Measurements from ENCODE around the gene TRAPPC8. TPM values are rescaled to one million over a fixed set of nuclear protein-coding genes. Genes with fewer than 3 reads are reported as not detected.

TRAPPC8 gene, protein sequence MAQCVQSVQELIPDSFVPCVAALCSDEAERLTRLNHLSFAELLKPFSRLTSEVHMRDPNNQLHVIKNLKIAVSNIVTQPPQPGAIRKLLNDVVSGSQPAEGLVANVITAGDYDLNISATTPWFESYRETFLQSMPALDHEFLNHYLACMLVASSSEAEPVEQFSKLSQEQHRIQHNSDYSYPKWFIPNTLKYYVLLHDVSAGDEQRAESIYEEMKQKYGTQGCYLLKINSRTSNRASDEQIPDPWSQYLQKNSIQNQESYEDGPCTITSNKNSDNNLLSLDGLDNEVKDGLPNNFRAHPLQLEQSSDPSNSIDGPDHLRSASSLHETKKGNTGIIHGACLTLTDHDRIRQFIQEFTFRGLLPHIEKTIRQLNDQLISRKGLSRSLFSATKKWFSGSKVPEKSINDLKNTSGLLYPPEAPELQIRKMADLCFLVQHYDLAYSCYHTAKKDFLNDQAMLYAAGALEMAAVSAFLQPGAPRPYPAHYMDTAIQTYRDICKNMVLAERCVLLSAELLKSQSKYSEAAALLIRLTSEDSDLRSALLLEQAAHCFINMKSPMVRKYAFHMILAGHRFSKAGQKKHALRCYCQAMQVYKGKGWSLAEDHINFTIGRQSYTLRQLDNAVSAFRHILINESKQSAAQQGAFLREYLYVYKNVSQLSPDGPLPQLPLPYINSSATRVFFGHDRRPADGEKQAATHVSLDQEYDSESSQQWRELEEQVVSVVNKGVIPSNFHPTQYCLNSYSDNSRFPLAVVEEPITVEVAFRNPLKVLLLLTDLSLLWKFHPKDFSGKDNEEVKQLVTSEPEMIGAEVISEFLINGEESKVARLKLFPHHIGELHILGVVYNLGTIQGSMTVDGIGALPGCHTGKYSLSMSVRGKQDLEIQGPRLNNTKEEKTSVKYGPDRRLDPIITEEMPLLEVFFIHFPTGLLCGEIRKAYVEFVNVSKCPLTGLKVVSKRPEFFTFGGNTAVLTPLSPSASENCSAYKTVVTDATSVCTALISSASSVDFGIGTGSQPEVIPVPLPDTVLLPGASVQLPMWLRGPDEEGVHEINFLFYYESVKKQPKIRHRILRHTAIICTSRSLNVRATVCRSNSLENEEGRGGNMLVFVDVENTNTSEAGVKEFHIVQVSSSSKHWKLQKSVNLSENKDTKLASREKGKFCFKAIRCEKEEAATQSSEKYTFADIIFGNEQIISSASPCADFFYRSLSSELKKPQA (N-terminal part only)
- total RNA-seq (10 to 100 TPM; 36.3 to 47.1 TPM), polyA plus RNA-seq (10 to 100 TPM; 16.8 to 22.2 TPM)
- long read RNA-seq, donor 1, partial matches to known transcripts: 6 of 10 reads
- long read RNA-seq, donor 1, other reads (novel, unspliced or antisense): 4 of 10 reads
- long read RNA-seq, donor 2, full-length matches to known transcripts: 1 of 8 reads
- long read RNA-seq, donor 2, partial matches to known transcripts: 1 of 8 reads
- long read RNA-seq, donor 2, other reads (novel, unspliced or antisense): 6 of 8 reads

DNA sequence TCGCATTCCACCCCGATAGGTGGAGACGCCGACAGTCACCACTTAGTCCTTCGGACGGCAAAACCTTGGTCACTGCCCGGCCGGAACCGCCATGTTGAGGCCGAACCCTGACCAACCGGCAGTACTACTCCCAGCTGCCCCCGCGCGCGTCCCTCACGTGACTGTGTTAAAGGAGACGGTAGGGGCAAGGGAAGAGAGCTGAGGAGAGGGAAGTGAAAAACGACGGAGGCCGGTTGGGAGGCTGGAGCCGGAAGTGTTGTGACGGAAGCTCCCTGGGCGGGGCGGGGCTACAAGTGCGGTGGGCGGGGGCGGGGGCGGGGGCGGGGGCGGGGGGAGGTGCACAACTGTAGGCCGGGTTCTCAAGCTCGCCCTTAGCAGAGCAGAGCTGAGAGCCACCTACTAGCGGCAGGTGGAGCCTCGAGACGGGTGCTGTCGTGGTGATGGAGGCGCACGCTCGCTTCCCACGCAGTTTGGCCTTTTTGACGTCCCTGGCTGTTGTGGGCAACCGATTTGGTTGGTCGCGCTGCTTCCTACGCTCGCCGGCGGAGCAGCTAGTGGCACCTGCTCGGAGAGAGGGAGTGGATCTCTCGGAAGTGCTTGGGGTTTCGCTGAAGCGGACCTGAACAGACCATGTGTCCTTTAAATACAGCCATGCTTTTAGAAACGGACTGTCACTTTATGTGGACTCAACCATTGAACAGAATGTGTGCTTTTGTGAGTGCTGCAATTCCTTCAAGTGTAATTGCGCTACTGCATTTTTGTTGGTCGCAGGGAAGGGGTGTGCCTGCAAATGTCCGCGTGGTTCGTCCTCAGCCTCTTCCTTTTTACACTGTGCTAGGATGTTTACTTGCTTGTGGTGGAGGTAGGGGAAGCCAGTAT, at the start of gene TRAPPC8:
TRAPPC8 (minus strand) TSS at position 130 of the 879 bp plus-strand sequence. CDS start 364 bp downstream, outside the sequence.
- WGBS, 2 donors: 0 to 1% methylated on average over 48 to 58 of the region's 58 CpGs
- DNase-seq (peak; percentile 99), ATAC-seq (ENCODE audit: low FRiP score) (peak; percentile 99)
- peak within 1 kb of the TSS; percentile 35 to 72 for H3K27ac ChIP-seq (ENCODE audit: low read depth in 1 of 2, low read length in 2 of 2)
- no peaks in the 10 kb centered on the region for H3K27me3 ChIP-seq (ENCODE audit: control insufficient read depth in 1 of 2, insufficient read depth in 2 of 2, low read length in 1 of 2)
- H3K9me3 ChIP-seq (ENCODE audit: control insufficient read depth, low read length): no peaks in the 10 kb centered on the region
- intact Hi-C loops (cut with DNase I): loop anchor here (2.0 to 10.0 kb wide), 4 partner anchors 150 to 334 kb away; partner anchors contain the start of gene RNF138 (in 1 of the 2)
- H3K4me1 ChIP-seq (ENCODE audit: control insufficient read depth in 1 of 2, insufficient read depth in 2 of 2, low read length in 2 of 2): no peaks in the 10 kb centered on the region
- peak within 1 kb of the TSS; percentile 63 to 80 for H3K4me3 ChIP-seq (ENCODE audit: low read length in 2 of 2)
- H3K36me3 ChIP-seq (ENCODE audit: control insufficient read depth in 1 of 2, insufficient read depth in 2 of 2, low read length in 1 of 2): no peaks in the 10 kb centered on the region

DNA sequence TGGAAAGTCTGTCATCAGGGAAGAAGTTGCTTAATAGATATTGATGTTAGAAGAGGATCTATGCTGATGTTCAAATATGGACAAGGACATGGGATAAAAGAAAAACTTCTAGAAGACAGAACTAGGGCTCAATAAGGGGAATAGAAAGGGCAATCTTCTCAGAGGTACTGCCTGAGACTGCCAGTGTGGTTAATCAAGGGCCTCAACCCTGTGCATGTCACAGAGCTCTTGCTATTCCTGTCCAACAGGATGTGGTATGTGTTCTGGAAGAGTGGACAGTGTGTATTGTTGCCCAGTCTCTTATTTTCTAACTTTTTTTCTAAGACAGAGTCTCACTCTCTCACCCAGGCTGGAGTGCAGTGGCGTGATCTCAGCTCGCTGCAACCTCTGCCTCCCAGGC, 47.9 kb upstream of the TRAPPC8 start:
- Histone ChIP-seq H3K27ac (ENCODE audit: low read depth in 1 of 2, low read length in 2 of 2) (no peak overlapping the region), H3K4me3 (ENCODE audit: low read length in 2 of 2) (no peak overlapping the region), H3K9me3 (ENCODE audit: control insufficient read depth, low read length) (no peaks in the 10 kb centered on the region), H3K27me3 (ENCODE audit: control insufficient read depth in 1 of 2, insufficient read depth in 2 of 2, low read length in 1 of 2) (no peaks in the 10 kb centered on the region), H3K4me1 (ENCODE audit: control insufficient read depth in 1 of 2, insufficient read depth in 2 of 2, low read length in 2 of 2) (peaks cover 0 to 1% of the 10 kb centered on the region in 2 donors), H3K36me3 (ENCODE audit: control insufficient read depth in 1 of 2, insufficient read depth in 2 of 2, low read length in 1 of 2) (no peaks in the 10 kb centered on the region)
- 87 to 92% methylated on average over 2 of the region's 2 CpGs for WGBS, 2 donors
- no peak for ATAC-seq (ENCODE audit: low FRiP score)
- DNase-seq: no peak
- intact Hi-C loops (cut with DNase I): no loop called here

DNA sequence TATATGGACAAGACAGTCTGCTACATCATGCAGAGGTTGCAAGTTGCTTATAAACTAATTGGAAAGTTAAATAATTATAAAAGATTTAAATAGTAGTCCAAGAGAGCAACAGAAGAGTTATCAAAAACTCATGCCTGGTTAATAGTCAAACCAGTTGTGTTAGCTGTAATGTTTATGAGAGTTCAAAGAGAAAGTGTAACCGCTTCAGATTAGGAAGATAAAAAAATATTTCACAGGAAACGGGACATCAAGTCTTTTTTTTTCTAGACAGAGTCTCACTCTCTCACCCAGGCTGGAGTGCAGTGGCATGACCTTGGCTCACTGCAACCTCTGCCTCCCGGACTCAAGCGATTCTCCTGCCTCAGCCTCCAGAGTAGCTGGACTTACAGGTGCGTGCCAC, 41.0 kb upstream of the TRAPPC8 start:
- intact Hi-C loops (cut with DNase I): no loop called here

DNA sequence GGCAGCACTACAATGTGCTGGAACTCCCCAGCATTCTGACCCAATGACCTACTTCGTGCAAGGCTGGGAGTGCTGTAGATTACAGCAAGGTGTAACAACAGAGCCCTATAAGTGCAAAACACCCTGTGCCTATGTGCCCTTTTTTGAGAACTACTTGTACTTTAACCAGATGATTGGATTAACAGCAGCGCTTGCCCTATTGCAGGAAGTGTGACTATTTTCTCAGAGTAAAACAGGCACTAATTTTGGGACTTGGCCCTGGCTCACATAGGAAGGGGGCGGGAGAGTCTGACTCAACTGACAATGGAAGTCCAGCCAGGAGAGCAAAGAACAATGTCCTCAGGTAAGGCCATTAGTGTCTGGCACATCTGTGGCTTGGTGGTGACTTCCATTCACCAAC, 40.1 kb upstream of the TRAPPC8 start:
- intact Hi-C loops (cut with DNase I): no loop called here
- Histone ChIP-seq H3K4me3 (ENCODE audit: low read length in 2 of 2) (no peak overlapping the region), H3K4me1 (ENCODE audit: control insufficient read depth in 1 of 2, insufficient read depth in 2 of 2, low read length in 2 of 2) (no peaks in the 10 kb centered on the region), H3K27ac (ENCODE audit: low read depth in 1 of 2, low read length in 2 of 2) (no peak overlapping the region), H3K9me3 (ENCODE audit: control insufficient read depth, low read length) (peaks cover 4% of the 10 kb centered on the region), H3K27me3 (ENCODE audit: control insufficient read depth in 1 of 2, insufficient read depth in 2 of 2, low read length in 1 of 2) (peaks cover 0 to under 1% of the 10 kb centered on the region in 2 donors), H3K36me3 (ENCODE audit: control insufficient read depth in 1 of 2, insufficient read depth in 2 of 2, low read length in 1 of 2) (no peaks in the 10 kb centered on the region)
- ATAC-seq (ENCODE audit: low FRiP score) (peak; percentile 29), DNase-seq (no peak)
- 39 to 40% methylated on average over 3 of the region's 3 CpGs for WGBS, 2 donors

More for the DNA sequence above, 41.0 kb upstream of the TRAPPC8 start:
- H3K4me1 ChIP-seq (ENCODE audit: control insufficient read depth in 1 of 2, insufficient read depth in 2 of 2, low read length in 2 of 2): no peaks in the 10 kb centered on the region
- no peak for ATAC-seq (ENCODE audit: low FRiP score)
- H3K9me3 ChIP-seq (ENCODE audit: control insufficient read depth, low read length): no peaks in the 10 kb centered on the region
- no peak for DNase-seq
- no peak overlapping the region for H3K4me3 ChIP-seq (ENCODE audit: low read length in 2 of 2)
- no peak overlapping the region for H3K27ac ChIP-seq (ENCODE audit: low read depth in 1 of 2, low read length in 2 of 2)
- no peaks in the 10 kb centered on the region for H3K36me3 ChIP-seq (ENCODE audit: control insufficient read depth in 1 of 2, insufficient read depth in 2 of 2, low read length in 1 of 2)
- no peaks in the 10 kb centered on the region for H3K27me3 ChIP-seq (ENCODE audit: control insufficient read depth in 1 of 2, insufficient read depth in 2 of 2, low read length in 1 of 2)
- WGBS, 2 donors: 90 to 97% methylated on average over 5 of the region's 5 CpGs

DNA sequence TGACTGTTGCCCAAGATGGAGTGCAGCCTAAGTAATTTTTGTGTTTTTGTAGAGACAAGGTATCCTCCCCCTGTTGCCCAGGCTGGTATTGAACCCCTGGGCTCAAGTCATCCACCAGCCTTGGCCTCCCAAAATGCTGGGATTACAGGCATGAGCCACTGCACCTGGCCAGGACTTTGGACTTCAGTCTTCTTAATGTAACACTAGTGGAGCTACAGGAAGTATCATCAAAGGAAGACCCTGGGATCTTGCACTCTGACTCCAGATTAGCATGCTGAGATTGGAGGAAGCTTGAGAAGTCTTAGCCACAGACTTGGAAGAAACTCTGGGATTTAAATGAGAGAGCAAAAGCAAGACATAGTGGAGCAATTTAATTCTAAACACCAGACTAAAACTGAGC, 37.9 kb upstream of the TRAPPC8 start:
- no peak overlapping the region for H3K27ac ChIP-seq (ENCODE audit: low read depth in 1 of 2, low read length in 2 of 2)
- no peak for ATAC-seq (ENCODE audit: low FRiP score)
- no peak for DNase-seq

DNA sequence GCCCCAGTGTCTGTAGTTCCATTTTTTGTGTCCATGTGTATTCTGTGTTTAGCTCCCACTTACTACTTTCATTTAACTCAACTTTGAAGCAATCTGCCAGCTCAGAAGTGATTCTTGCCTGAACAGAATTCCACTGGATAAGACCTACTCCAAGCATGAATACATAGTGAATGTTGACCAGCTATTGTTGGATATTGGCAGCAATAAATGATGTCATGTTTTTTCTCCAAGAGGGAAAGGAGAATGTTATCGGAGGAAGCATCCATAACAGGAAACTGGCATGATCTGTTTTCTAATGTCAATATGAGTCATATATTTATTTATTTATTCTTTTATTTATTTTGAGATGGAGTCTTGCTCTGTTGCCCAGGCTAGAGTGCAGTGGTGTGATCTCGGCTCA, 36.8 kb upstream of the TRAPPC8 start:
- DNase-seq: no peak
- Histone ChIP-seq H3K36me3 (ENCODE audit: control insufficient read depth in 1 of 2, insufficient read depth in 2 of 2, low read length in 1 of 2) (no peaks in the 10 kb centered on the region), H3K4me3 (ENCODE audit: low read length in 2 of 2) (no peak overlapping the region), H3K27ac (ENCODE audit: low read depth in 1 of 2, low read length in 2 of 2) (no peak overlapping the region), H3K27me3 (ENCODE audit: control insufficient read depth in 1 of 2, insufficient read depth in 2 of 2, low read length in 1 of 2) (peaks cover 0 to 2% of the 10 kb centered on the region in 2 donors), H3K4me1 (ENCODE audit: control insufficient read depth in 1 of 2, insufficient read depth in 2 of 2, low read length in 2 of 2) (no peaks in the 10 kb centered on the region), H3K9me3 (ENCODE audit: control insufficient read depth, low read length) (peaks cover 10% of the 10 kb centered on the region)
- 95% methylated on average over 2 of the region's 2 CpGs for WGBS, 2 donors
- ATAC-seq (ENCODE audit: low FRiP score): no peak
- intact Hi-C loops (cut with DNase I): loop anchor here (10.0 kb wide), 1 partner anchor 235 kb away; no protein-coding TSS in a partner anchor

More for the DNA sequence above, 37.9 kb upstream of the TRAPPC8 start:
- Histone ChIP-seq H3K9me3 (ENCODE audit: control insufficient read depth, low read length) (peaks cover 6% of the 10 kb centered on the region), H3K4me3 (ENCODE audit: low read length in 2 of 2) (no peak overlapping the region), H3K36me3 (ENCODE audit: control insufficient read depth in 1 of 2, insufficient read depth in 2 of 2, low read length in 1 of 2) (no peaks in the 10 kb centered on the region), H3K27me3 (ENCODE audit: control insufficient read depth in 1 of 2, insufficient read depth in 2 of 2, low read length in 1 of 2) (peaks cover 0 to 2% of the 10 kb centered on the region in 2 donors), H3K4me1 (ENCODE audit: control insufficient read depth in 1 of 2, insufficient read depth in 2 of 2, low read length in 2 of 2) (no peaks in the 10 kb centered on the region)
- intact Hi-C loops (cut with DNase I): no loop called here

DNA sequence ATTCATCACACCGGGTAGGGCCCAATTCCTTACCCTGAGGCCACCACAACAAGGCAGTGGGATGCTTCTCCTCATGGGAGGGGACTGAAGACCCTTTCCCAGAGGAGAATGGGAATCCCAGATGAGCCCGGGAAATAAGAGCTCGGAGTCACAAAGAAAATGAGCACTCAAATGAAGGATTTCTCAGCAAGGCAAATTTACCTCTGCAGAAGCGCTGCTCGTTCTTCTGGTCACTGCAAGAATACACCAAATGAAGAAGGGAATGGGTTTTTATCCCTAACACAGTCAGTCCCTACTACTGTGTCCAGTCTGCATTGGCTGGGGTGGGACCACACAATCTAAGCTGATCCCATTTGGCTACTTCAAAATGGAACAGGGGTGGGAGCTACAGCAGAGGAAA, 35.7 kb upstream of the TRAPPC8 start:
- peaks cover 0 to 2% of the 10 kb centered on the region in 2 donors for H3K27me3 ChIP-seq (ENCODE audit: control insufficient read depth in 1 of 2, insufficient read depth in 2 of 2, low read length in 1 of 2)
- no peaks in the 10 kb centered on the region for H3K36me3 ChIP-seq (ENCODE audit: control insufficient read depth in 1 of 2, insufficient read depth in 2 of 2, low read length in 1 of 2)
- no peaks in the 10 kb centered on the region for H3K4me1 ChIP-seq (ENCODE audit: control insufficient read depth in 1 of 2, insufficient read depth in 2 of 2, low read length in 2 of 2)
- H3K9me3 ChIP-seq (ENCODE audit: control insufficient read depth, low read length): peaks cover 16% of the 10 kb centered on the region
- no peak overlapping the region for H3K27ac ChIP-seq (ENCODE audit: low read depth in 1 of 2, low read length in 2 of 2)
- intact Hi-C loops (cut with DNase I): loop anchor here (10.0 kb wide), 1 partner anchor 234 kb away; no protein-coding TSS in a partner anchor
- no peak overlapping the region for H3K4me3 ChIP-seq (ENCODE audit: low read length in 2 of 2)
- WGBS, 2 donors: 86 to 91% methylated on average over 5 of the region's 5 CpGs
- DNase-seq (no peak), ATAC-seq (ENCODE audit: low FRiP score) (no peak)

All from aorta (tissue), 5 donors.